LNCAP (cell line): ENCODE results near the gene CCDC85B.
A peak's percentile ranks its signal among the peaks of the same experiment; 100 is the strongest.

Source experiments
- TF ChIP-seq, protein P1 (sequence below): fragments of 450-650 bp; IDR thresholded peaks from 2 replicates; pipeline ENCODE4 v1.5.1; 2017; ENCODE audit warnings: mild to moderate bottlenecking

The CCDC85B gene

DNA sequence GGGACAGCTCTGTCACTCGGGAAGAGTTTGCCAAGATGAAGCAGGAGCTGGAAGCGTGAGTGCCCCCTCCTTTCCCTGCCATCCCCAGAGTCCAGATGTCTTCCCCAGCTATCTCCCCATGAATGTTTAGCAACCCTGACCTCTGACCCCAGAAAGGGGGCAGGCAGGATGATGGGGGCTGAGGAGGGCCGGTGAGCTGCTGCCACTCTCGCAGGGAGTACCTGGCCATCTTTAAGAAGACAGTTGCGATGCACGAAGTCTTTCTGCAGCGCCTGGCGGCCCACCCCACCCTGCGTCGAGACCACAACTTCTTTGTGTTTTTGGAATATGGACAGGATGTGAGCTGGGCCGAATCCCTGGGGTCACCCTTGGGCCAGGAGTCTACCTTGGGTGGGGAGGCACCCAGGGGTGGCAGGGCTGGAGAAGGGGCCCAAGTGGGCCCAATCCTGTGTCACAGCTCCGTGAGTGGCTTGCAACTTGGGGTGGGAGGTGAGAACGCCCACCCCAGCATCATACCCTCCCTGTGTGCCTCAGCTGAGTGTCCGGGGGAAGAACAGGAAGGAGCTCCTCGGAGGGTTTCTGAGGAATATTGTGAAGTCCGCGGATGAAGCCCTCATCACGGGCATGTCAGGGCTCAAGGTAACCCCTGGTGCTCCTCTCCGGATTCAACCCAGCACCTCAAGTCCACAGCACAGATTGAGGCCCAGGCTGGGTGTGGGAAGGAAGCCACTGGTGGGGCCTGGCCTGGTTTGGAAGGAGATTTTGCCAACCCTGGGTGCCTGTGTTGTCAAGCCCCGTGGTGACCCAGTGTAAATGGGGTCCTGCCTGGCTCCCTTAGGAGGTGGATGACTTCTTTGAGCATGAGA, 40.0 kb upstream of the CCDC85B start:
- TF ChIP-seq, protein P1, sequence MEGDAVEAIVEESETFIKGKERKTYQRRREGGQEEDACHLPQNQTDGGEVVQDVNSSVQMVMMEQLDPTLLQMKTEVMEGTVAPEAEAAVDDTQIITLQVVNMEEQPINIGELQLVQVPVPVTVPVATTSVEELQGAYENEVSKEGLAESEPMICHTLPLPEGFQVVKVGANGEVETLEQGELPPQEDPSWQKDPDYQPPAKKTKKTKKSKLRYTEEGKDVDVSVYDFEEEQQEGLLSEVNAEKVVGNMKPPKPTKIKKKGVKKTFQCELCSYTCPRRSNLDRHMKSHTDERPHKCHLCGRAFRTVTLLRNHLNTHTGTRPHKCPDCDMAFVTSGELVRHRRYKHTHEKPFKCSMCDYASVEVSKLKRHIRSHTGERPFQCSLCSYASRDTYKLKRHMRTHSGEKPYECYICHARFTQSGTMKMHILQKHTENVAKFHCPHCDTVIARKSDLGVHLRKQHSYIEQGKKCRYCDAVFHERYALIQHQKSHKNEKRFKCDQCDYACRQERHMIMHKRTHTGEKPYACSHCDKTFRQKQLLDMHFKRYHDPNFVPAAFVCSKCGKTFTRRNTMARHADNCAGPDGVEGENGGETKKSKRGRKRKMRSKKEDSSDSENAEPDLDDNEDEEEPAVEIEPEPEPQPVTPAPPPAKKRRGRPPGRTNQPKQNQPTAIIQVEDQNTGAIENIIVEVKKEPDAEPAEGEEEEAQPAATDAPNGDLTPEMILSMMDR = no peak

DNA sequence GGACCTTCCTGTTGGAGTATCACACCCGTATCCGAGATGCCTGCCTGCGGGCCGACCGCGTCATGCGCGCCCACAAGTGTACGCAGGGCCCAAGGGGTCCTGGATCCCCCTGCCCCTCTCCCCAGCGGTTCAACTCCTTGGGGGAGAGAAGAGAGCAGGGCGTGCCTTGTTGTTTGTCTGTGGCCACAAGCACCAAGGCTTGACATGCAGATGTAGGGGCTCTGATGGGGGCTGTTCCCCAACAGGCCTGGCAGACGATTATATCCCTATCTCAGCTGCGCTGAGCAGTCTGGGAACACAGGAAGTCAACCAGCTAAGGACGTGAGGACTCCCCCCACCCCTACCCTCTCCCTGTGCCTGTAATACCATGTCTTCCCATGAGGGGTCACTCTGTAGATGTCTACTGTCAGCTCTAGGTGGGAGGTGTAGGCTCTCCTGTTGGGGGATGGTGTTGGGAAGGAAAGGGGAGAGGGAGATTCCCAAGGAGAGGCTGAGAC, 39.3 kb upstream of the CCDC85B start:
- TF ChIP-seq, protein P1 = peak; percentile 46

DNA sequence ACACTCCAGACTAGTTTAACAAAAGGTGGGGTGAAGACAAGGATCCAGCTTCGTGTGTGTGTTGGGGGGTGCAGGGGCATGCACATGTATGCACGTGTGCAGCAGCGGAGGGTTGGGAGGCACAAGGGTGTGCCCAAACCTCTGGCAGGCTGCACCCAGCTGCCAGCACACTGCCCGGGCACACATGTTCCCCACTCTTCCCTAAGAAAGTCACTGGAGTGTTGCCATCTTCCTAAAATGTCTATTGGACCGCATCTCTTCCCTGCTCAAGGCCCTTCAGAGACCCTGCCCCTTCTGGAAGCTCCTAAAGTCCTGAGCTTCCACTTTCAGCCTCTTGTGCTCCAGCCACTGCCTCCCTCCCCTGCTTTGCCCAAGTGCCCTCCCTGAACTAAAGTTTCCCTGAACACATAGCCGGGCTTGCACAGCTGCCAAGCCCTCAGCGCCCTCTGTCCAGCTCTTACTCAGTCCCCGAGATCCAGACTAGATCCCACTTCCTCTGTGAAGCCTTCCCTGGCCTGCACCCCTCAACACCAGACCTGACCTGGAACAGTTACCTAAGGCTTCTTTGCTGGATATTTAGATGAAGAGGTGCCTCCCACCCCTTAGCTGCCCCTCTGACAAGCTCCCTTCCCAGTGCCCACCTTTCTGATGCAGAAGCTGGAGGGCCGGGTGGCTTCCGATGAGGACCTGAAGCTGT, 38.5 kb upstream of the CCDC85B start:
- TF ChIP-seq, protein P1 = no peak

DNA sequence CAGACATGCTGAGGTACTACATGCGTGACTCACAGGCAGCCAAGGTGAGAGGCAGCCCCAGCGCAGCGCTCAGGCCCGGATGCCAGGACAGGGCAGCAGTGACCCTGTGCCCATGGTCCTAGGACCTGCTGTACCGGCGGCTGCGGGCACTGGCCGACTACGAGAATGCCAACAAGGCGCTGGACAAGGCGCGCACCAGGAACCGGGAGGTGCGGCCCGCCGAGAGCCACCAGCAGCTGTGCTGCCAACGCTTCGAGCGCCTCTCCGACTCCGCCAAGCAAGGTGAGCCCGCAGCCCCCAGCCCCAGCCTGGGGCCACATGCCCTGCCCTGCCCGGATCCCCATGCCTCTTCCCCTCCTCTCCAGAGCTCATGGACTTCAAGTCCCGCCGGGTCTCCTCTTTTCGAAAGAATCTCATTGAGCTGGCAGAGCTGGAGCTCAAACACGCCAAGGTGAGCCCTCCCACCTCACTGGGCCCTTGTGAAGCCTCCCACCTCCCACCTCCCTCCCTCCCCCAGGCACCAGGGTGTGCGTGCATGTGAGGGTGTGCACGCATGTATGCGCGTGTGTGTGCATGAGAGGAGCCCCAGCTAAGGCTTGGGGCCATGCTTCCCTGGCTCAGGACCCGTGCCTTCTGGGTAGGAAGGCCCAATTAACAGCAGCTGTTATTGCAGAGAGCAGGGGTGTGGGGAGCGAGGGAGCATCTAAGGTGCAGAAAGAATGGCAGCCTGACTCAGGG, 37.8 kb upstream of the CCDC85B start:
- TF ChIP-seq, protein P1 = no peak

DNA sequence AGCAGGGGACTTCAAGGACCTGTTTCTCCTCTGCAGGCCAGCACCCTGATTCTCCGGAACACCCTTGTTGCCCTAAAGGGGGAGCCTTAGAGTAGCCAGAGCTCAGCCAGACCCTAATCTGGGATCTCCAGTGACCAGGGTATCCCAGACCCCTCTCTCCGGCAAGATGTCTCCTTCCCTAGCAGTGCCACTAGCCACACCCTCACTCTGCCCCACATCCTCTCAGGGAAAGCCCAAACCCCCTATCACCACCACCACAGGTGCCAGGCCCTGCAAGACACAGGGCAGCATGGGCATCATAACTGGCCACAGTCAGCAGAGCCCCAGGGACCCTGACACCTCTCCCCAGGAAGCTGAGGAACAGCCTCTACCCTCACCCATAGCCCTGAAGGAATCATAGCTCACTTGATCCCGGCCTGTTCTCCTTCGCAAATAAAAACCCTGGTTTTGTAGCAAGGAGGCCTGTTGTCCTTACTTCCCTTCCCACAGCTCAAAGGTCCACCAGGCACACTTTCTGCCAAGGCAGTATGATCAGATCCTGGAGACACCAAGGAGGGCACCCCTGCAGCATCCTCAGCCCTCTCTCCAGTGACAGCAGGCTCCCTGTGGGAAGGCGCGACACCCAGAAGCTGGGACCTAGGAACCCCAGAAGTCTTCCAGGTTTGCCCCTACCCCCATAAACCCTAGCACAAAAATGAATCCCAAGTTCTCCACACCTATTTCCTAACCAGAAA, 37.1 kb upstream of the CCDC85B start:
- TF ChIP-seq, protein P1 = no peak

DNA sequence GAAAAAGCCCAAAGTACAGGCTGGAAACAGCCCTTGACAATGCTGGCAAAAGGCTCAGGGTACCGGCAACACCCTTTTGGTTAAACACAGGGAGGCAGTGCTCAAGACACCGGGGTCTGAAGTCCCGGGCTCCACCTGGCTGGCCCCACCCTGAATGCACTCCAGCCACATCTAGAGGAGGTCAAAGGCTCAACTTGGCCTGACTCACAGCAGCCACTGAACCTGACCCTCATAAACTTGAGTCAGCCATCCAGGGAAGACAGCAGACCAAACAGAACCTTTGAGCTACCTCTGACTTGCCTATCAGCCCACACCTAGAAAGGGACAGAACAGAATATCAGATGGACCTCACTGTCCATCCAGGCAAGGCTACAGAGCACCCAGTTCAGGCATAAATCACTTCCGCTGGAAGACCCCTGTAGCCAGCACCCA, 36.3 kb upstream of the CCDC85B start:
- TF ChIP-seq, protein P1 = no peak
